Mesenchymal stem cell (in vitro differentiated cells and primary cell): ENCODE data around the gene ONECUT1.

Experiments
- DNase-seq: peaks from one replicate; pipeline ENCODE4 v3.0.0-alpha.2; 2013
- H2AFZ ChIP-seq: one replicate; pipeline ENCODE4 v1.6.1; 2013; ENCODE audit warnings: low read depth, mild to moderate bottlenecking, control low read depth, inconsistent platforms, low read length, moderate library complexity
- H2AK5ac ChIP-seq: 2 replicates; pipeline ENCODE4 v1.6.1; 2013; ENCODE audit warnings: low read length, moderate library complexity, mild to moderate bottlenecking, inconsistent platforms; ENCODE audit not compliant: severe bottlenecking
- H2BK120ac ChIP-seq: one replicate; pipeline ENCODE4 v1.6.1; 2013; ENCODE audit warnings: low read depth, mild to moderate bottlenecking, inconsistent platforms, low read length, moderate library complexity
- H2BK12ac ChIP-seq, 2 experiments: one replicate each; pipeline ENCODE4 v1.6.1; 2013; ENCODE audit warnings: inconsistent platforms in 2 of 2, low read length in 2 of 2, mild to moderate bottlenecking in 2 of 2, moderate library complexity in 2 of 2, control low read depth in 1 of 2
- H2BK15ac ChIP-seq: one replicate; pipeline ENCODE4 v1.6.1; 2013; ENCODE audit warnings: mild to moderate bottlenecking, low read depth, inconsistent platforms; ENCODE audit not compliant: poor library complexity, severe bottlenecking
- H2BK5ac ChIP-seq: 2 replicates; pipeline ENCODE4 v1.6.1; 2013; ENCODE audit warnings: low read depth, mild to moderate bottlenecking, low read length, control low read depth, inconsistent platforms; ENCODE audit not compliant: poor library complexity, severe bottlenecking
- H3K14ac ChIP-seq, 2 experiments: one replicate each; pipeline ENCODE4 v1.6.1; 2013; ENCODE audit warnings: inconsistent platforms in 2 of 2, low read length in 2 of 2, control low read depth in 1 of 2, mild to moderate bottlenecking in 1 of 2, moderate library complexity in 1 of 2
- H3K18ac ChIP-seq, 2 experiments: one replicate each; pipeline ENCODE4 v1.6.1; 2013; ENCODE audit warnings: inconsistent platforms in 2 of 2, low read length in 2 of 2, control low read depth in 1 of 2, low read depth in 1 of 2, mild to moderate bottlenecking in 1 of 2
- H3K23ac ChIP-seq, 2 experiments: one replicate each; pipeline ENCODE4 v1.6.1; 2013; ENCODE audit warnings: inconsistent platforms in 2 of 2, low read length in 2 of 2, mild to moderate bottlenecking in 2 of 2, moderate library complexity in 2 of 2, control low read depth in 1 of 2
- H3K27ac ChIP-seq: 2 replicates; pipeline ENCODE4 v1.5.1; 2013; ENCODE audit warnings: mild to moderate bottlenecking, moderate library complexity, low read length, control low read depth, inconsistent platforms; ENCODE audit not compliant: poor library complexity, severe bottlenecking
- H3K27me3 ChIP-seq, 2 experiments: 2 replicates each; pipeline versions ENCODE4 v1.6.1 to v1.7.0; 2013; ENCODE audit warnings: low read length in 2 of 2, mild to moderate bottlenecking in 2 of 2, moderate library complexity in 2 of 2, control low read depth in 1 of 2, inconsistent platforms in 1 of 2; ENCODE audit not compliant: control insufficient read depth in 1 of 2, insufficient read depth in 1 of 2
- H3K36me3 ChIP-seq, 2 experiments: 2 replicates each; pipeline versions ENCODE4 v1.6.1 to v1.7.0; 2013; ENCODE audit warnings: low read length in 2 of 2, control low read depth in 1 of 2, inconsistent platforms in 1 of 2, low read depth in 1 of 2, mild to moderate bottlenecking in 1 of 2; ENCODE audit not compliant: insufficient read depth in 2 of 2, control insufficient read depth in 1 of 2
- H3K4ac ChIP-seq, 2 experiments: one replicate each; pipeline ENCODE4 v1.6.1; 2013; ENCODE audit warnings: inconsistent platforms in 2 of 2, low read length in 2 of 2, mild to moderate bottlenecking in 2 of 2, moderate library complexity in 2 of 2, control low read depth in 1 of 2, low read depth in 1 of 2
- H3K4me1 ChIP-seq: 2 replicates; pipeline ENCODE4 v1.6.1; 2013; ENCODE audit warnings: low read depth, low read length, control low read depth; ENCODE audit not compliant: control insufficient read depth, insufficient read depth
- H3K4me2 ChIP-seq: 2 replicates; pipeline ENCODE4 v1.6.1; 2013; ENCODE audit warnings: low read length, mild to moderate bottlenecking, inconsistent platforms; ENCODE audit not compliant: poor library complexity, severe bottlenecking
- H3K4me3 ChIP-seq, 2 experiments: 2 replicates each; pipeline versions ENCODE4 v1.5.1 to v1.7.0; 2013; ENCODE audit warnings: low read length in 2 of 2, mild to moderate bottlenecking in 2 of 2, control low read depth in 1 of 2, low read depth in 1 of 2; ENCODE audit not compliant: insufficient read depth in 1 of 2
- H3K79me1 ChIP-seq: replicated peaks from 2 replicates; pipeline ENCODE4 v1.6.1; 2013; ENCODE audit warnings: mild to moderate bottlenecking, control low read depth, low read length, inconsistent platforms; ENCODE audit not compliant: poor library complexity, severe bottlenecking
- H3K9ac ChIP-seq: 2 replicates; pipeline ENCODE4 v1.7.0; 2013; ENCODE audit warnings: mild to moderate bottlenecking, low read length, moderate library complexity
- H3K9me3 ChIP-seq: 2 replicates; pipeline ENCODE4 v1.7.0; 2013; ENCODE audit warnings: mild to moderate bottlenecking, low read length; ENCODE audit not compliant: control insufficient read depth
- H4K8ac ChIP-seq: one replicate; pipeline ENCODE4 v1.6.1; 2013; ENCODE audit warnings: inconsistent platforms, mild to moderate bottlenecking, low read length, moderate library complexity
- H4K91ac ChIP-seq: one replicate; pipeline ENCODE4 v1.6.1; 2013; ENCODE audit warnings: mild to moderate bottlenecking, low read length, inconsistent platforms
- WGBS: methylation state at CpG from one replicate; pipeline ENCODE4 v1.1.7; 2013; ENCODE audit warnings: mixed read lengths; 5-methylcytosine and 5-hydroxymethylcytosine counted together

ONECUT1 gene

DNA sequence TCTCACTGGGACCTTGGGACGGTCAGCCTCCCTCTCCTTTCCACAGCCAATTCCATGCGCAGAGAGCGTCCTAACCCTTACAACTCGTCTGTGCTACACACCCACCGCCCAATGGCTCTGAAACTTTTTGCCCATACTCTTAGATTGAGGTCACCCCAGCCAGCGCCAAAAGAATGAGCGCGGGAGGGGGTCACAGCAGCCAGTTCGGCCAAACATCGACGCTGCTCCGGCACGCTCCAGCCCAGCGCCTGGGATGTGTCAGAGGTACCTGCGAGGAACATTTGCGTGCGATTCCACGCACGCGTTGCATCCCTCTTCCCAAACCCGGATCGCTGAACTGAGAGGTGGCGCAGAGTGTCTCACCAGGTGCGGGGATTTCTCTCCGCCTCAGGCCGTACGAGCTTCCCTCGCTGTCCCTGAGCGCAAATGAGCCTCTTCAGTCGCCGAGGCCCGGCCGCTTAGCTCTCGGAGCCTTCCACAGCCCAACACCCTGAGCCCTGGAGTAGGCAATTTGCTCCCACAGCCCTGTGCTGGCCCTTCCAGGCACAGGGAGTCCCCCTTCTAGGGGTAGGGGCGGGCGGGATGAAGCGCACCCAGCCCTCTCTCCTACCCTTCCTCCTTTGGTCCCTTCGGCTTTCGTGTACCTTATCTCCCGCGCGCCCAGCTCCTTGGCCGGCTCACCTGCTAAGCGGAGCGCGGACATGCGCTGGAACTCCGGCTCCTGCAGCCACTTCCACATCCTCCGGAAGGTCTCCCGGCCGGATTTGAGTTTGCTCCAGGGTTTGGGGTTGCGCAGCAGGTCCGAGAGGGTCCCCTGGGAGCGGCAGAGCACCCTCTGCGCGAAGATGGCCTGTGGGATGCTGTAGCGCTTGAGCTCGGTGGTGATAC is 1.8 kb downstream of the ONECUT1 start:
- no peak overlapping the region for H3K9ac ChIP-seq
- H4K91ac ChIP-seq, result no peak overlapping the region
- peaks cover 2% of the 10 kb centered on the region for H3K79me1 ChIP-seq
- no peak overlapping the region for H2AK5ac ChIP-seq
- H3K4me1 ChIP-seq, result peaks cover 71% of the 10 kb centered on the region
- H4K8ac ChIP-seq, result no peak overlapping the region
- no peak overlapping the region for H3K18ac ChIP-seq
- H3K4me3 ChIP-seq, result no peak overlapping the region
- H2BK120ac ChIP-seq, result no peak overlapping the region
- WGBS, result 4% methylated on average over 57 of the region's 58 CpGs
- no peak overlapping the region for H2BK12ac ChIP-seq
- H2AFZ ChIP-seq, result no peak overlapping the region
- no peak overlapping the region for H3K4ac ChIP-seq
- H3K27ac ChIP-seq, result no peak overlapping the region
- H3K4me2 ChIP-seq, result peak overlapping the region; percentile 36
- H3K27me3 ChIP-seq, result peaks cover 72 to 94% of the 10 kb centered on the region in 2 experiments
- H3K36me3 ChIP-seq, result no peaks in the 10 kb centered on the region
- no peak overlapping the region for H2BK5ac ChIP-seq
- H3K9me3 ChIP-seq, result no peaks in the 10 kb centered on the region
- H2BK15ac ChIP-seq, result no peak overlapping the region
- H3K23ac ChIP-seq, result no peak overlapping the region
- no peak for DNase-seq
- H3K14ac ChIP-seq, result no peak overlapping the region

DNA sequence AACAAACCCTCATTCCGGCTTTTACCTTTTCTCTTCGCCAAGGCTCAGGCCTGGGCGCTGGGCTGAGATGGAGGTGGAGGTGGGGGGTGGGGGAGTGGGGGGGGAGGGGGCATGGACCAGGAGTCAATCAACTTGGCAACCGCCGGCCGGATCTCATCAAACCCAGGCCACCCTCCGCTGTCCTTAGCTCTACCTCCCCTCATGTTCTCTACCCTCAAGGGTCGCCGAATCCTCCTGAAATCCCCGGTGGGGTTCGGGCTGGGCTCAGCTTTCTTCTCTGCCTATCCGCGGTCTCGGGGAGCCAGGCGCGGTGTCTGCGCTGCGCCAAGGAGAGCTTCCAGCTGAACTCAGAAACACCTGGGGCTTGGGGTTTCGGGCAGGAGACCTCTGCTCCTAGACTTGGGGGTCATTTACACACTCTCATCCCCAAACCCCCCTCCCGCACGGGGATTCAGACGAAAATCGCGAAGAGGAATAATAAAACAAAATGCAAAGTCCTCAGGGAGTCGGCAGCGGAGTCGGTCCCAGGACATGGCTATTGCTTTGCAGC is 2.5 kb downstream of the ONECUT1 start:
- no peak overlapping the region for H3K27ac ChIP-seq
- H2AK5ac ChIP-seq, result no peak overlapping the region
- H4K8ac ChIP-seq, result no peak overlapping the region
- peaks cover 72 to 94% of the 10 kb centered on the region in 2 experiments for H3K27me3 ChIP-seq
- H3K79me1 ChIP-seq, result peaks cover 2% of the 10 kb centered on the region
- H2BK5ac ChIP-seq, result no peak overlapping the region
- H3K4me1 ChIP-seq, result peaks cover 72% of the 10 kb centered on the region
- H2AFZ ChIP-seq, result no peak overlapping the region
- no peak overlapping the region for H3K9ac ChIP-seq
- H3K4ac ChIP-seq, result no peak overlapping the region
- no peak overlapping the region for H2BK120ac ChIP-seq
- no peaks in the 10 kb centered on the region for H3K9me3 ChIP-seq
- H3K23ac ChIP-seq, result no peak overlapping the region
- no peaks in the 10 kb centered on the region for H3K36me3 ChIP-seq
- no peak for DNase-seq
- no peak overlapping the region for H3K18ac ChIP-seq
- no peak overlapping the region for H3K14ac ChIP-seq
- H3K4me2 ChIP-seq, result peak overlapping the region; percentile 47
- no peak overlapping the region for H4K91ac ChIP-seq
- no peak overlapping the region for H3K4me3 ChIP-seq
- no peak overlapping the region for H2BK12ac ChIP-seq
- no peak overlapping the region for H2BK15ac ChIP-seq
- WGBS, result 2% methylated on average over 24 of the region's 27 CpGs

DNA sequence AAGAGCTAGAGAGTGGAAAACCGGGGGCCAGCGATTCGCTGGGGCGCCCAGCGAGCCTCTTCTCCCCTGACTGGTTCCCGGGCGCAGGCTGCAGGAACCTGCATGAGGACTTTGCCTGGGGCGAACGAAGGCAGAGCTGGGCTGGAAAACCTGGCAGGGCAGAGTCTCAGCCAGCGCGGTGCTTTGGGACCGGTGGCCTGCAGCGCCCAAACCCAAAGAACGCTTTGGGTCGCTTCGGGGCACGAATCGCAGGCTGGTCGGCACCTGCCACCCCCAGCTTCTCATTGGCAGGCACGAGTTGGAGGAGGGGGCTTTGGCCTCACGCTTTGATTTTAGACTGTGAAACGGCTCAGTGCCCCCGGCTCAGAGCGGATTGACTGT is 3.0 kb downstream of the ONECUT1 start:
- H3K27me3 ChIP-seq, result peaks cover 70 to 94% of the 10 kb centered on the region in 2 experiments
- no peak overlapping the region for H2BK120ac ChIP-seq
- no peaks in the 10 kb centered on the region for H3K9me3 ChIP-seq
- DNase-seq, result no peak
- H2BK15ac ChIP-seq, result no peak overlapping the region
- H2BK12ac ChIP-seq, result no peak overlapping the region
- no peak overlapping the region for H3K4me3 ChIP-seq
- no peak overlapping the region for H3K18ac ChIP-seq
- H4K8ac ChIP-seq, result no peak overlapping the region
- H3K9ac ChIP-seq, result no peak overlapping the region
- peaks cover 72% of the 10 kb centered on the region for H3K4me1 ChIP-seq
- H2AK5ac ChIP-seq, result no peak overlapping the region
- peaks cover 2% of the 10 kb centered on the region for H3K79me1 ChIP-seq
- H2AFZ ChIP-seq, result no peak overlapping the region
- no peak overlapping the region for H3K27ac ChIP-seq
- H3K14ac ChIP-seq, result no peak overlapping the region
- WGBS, result 3% methylated on average over 24 of the region's 24 CpGs
- H3K4ac ChIP-seq, result no peak overlapping the region
- no peak overlapping the region for H4K91ac ChIP-seq
- no peak overlapping the region for H3K23ac ChIP-seq
- peak overlapping the region; percentile 47 for H3K4me2 ChIP-seq
- H2BK5ac ChIP-seq, result no peak overlapping the region
- no peaks in the 10 kb centered on the region for H3K36me3 ChIP-seq

DNA sequence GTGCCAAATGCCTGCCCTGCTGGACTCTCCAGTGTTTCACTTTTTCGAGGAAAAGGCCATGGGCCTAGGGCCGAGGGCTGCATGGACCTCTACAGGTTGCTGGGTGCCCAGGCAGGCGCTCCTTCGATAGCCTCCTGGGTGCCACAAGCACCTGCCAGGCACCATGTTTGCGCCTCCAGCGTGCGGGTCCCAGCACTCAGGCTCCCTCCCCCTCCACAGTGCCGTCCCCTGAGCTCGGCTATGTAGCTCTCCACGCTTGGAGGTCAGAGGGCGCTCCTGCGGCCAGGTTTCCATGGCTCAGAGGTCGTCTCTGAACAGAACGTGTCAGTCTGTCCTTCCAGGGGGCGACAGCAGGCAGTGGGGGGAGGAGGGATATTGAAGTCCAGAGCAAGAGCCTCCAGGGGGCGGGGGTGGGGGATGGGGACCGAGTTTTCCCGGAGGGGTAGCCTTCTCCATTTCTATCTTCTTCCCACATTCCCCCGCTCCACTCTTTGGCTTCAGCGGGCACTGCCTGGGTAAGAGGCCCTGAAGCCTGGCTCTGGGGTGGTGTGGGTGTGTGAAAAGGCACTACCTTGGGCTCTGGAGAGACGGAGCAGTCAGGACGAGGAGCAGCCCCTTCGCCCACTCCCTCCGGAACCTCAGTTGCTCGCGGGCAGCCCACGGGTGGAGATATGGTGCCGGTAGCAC is 3.6 kb downstream of the ONECUT1 start:
- Histone ChIP-seq H3K23ac (no peak overlapping the region), H3K4me3 (no peak overlapping the region), H3K14ac (no peak overlapping the region), H3K9ac (no peak overlapping the region), H2BK15ac (no peak overlapping the region), H3K36me3 (no peaks in the 10 kb centered on the region), H2AFZ (no peak overlapping the region), H2BK120ac (no peak overlapping the region), H3K27me3 (peaks cover 70 to 94% of the 10 kb centered on the region in 2 experiments), H3K4ac (no peak overlapping the region), H2AK5ac (no peak overlapping the region), H4K8ac (no peak overlapping the region), H3K18ac (no peak overlapping the region), H3K4me1 (peaks cover 72% of the 10 kb centered on the region), H2BK5ac (no peak overlapping the region), H3K79me1 (peaks cover 2% of the 10 kb centered on the region), H3K4me2 (peak overlapping the region; percentile 47), H2BK12ac (no peak overlapping the region), H4K91ac (no peak overlapping the region), H3K27ac (no peak overlapping the region), H3K9me3 (no peaks in the 10 kb centered on the region)
- WGBS, result 3% methylated on average over 18 of the region's 28 CpGs
- no peak for DNase-seq
